HG03520 (cell line): ENCODE data around the gene KLHL29.

ENCODE experiments used
- ATAC-seq: cut with Tn5 transposase; IDR thresholded peaks from one replicate; pipeline ENCODE4 v1.9.1; 2021; ENCODE audit warnings: mild to moderate bottlenecking, moderate library complexity; ENCODE audit not compliant: unreplicated experiment

The KLHL29 gene

DNA sequence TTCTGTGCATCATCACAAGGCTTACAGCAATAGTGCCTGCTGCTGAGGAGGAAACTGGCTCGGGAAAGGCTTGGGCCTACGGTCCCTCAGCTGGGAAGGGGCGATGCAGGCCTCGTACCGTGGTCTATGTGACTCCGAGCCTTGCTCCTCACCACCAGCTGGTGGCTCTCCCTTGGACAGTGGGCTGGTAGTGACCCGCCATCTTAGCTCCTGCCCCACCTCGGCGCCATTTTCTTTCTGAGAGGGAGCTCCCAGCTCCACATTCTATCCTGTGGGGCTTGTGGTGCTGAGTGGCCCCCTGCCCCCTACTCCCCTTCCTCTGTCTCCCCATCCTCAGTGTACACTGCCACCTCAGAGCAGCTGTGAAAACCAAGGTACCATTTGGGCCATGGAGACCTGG, 255.7 kb downstream of the KLHL29 start:
- no peak for ATAC-seq

DNA sequence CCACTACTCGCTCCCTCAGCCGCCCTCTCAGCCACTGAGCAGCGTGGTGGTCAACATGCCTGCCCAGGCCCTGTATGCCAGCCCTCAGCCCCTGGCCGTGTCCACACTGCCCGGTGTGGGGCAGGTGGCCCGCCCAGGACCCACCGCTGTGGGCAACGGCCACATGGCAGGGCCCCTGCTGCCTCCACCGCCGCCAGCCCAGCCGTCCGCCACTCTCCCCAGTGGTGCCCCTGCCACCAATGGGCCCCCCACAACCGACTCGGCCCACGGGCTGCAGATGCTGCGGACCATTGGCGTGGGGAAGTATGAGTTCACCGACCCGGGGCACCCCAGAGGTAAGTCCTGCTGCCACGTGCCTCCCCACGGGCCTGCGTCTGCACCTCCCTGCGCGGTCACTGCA, 257.5 kb downstream of the KLHL29 start:
- no peak for ATAC-seq

DNA sequence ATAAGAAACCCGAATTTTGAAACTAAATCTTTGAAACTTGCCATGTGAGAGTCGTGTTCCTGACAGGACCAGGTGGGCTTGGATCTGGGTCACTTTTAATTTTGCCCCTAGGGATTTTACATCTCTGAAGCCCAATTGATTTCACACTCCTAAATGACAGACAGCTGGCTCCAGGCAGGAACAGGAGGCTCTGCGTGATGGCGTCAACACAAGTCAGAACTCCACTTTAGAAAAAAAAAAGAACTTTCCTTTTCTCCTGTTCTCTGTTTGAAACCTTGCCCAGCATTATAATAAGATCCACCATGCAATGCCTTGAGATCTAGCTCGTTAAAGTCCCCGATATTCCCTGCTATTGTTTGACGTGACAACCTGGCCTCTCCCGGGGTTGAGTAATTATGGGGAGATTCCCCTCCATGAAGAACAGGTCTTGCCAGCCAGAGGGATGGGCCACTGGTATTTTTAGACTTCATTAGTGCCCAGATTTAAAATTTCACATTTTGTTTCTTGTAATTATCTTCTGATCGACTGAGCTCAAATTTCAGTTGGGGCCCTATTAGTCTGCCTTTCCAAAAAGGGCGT, 260.3 kb downstream of the KLHL29 start:
- no peak for ATAC-seq

GRCh38 chr2:23647563-23647962, 262.6 kb downstream of the KLHL29 start:
- ATAC-seq: no peak

DNA sequence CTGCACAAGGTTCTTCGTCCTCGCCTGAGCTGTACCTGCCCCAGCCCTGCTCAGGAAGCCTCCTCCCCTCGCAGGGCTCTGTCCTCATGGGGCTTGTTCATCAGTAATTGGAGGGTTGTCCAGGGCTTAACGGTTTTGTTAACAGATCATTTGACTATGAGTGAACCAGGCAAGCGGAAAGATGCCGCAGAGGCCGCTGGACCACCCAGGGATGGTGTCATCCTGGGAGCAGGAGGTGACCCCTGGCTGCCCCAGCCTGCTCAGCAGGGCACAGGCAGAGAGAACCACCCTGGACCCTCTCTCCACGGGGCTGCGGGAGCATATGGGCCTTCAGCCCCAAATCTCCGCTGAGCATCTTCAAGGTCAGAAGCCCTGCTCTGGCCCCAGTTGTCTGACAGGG, 264.3 kb downstream of the KLHL29 start:
- no peak for ATAC-seq

GRCh38 chr2:23649819-23650218, 264.8 kb downstream of the KLHL29 start:
- no peak for ATAC-seq

- ATAC-seq: no peak
Measured at GRCh38 chr2:23651187-23652080, 266.5 kb downstream of the KLHL29 start.

DNA sequence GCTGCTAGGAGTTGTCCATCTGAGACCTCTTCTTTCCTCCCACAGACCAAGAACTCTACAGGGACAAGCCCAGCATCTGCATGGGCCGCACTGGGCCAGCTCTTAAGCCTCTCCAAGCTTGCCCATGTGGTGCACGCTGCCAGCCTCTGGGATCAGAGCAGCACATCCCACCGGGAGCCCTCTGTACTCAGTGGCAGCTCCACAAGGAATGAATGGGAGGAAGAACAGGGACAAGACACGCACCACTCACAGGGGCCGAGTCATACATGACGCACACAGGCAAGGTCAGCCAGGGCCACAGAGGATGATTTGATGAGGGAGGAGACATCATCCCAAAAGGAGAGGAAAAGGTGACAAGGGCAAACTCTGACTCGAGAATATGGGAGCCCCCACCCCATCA, 268.3 kb downstream of the KLHL29 start:
- no peak for ATAC-seq

DNA sequence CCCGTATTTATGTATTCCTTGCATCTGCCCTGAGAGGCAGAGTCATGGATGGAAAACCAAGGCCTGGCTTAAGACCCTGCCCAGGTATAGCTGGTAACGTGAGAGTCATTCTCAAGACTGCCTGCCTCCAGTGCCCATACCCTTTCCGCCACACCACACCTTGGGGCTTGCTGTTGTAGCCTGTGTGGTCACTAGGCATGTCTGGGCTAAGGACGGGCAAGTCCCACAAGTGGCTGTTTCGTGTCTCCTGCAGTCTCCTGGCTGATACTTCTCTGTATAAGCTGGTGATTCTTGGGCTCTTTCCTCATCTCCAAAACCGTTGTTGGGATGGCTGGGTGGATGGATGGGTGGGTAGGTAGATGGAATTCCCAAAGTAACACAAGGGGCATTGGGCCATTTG, 269.8 kb downstream of the KLHL29 start:
- ATAC-seq: no peak

DNA sequence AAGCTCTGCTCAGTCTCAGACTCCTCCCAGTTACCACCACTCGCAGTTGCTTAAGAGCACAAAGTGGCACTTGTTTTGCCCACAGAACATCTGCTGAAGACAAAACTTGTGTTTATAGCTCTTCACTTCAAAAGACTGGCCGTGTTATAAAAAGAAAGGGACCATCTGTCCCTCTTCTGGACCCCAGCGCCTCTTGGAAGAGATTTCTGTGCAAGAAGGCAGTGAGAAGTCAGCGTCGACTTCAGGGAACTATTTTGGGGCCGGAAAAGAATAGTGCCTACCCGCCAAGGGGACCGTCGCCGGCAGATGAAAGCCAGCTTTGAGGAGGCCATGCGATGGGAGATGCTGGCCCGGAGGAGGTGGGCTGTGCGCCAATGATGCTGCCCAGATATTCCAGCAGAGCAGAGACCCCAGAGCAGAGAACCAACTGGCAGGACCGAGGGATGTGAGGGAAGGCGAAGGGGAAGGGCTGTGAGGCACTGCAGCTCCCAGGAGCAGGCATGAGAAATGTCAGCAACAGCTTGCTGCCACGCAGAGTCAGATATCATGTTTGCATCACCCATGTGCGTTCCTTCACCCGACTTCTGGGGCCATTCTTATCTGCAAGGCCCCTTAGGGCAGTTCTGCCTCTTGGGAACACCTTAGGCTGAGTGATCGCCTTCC, 271.1 kb downstream of the KLHL29 start:
- no peak for ATAC-seq

DNA sequence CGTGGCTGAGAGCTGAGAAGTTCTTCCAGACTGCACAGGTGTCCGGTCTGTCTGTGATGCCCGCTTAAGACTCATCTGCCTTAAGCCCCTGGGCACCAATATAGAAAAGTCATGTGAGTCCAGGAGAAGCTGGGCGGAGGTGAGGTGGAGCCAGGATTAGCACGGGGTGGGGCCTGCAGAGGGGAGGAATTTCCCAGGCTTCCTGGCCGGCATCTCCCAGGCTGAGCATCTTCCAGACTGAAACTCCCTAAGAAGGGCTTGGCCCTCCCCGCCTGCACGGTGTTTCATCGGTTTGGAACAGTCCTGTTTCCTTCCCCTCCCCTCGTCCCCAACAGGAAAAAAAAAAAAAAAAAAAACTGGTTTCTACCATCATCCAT, 271.6 kb downstream of the KLHL29 start:
- no peak for ATAC-seq

GRCh38 chr2:23657371-23657770, 272.4 kb downstream of the KLHL29 start:
- ATAC-seq: no peak

DNA sequence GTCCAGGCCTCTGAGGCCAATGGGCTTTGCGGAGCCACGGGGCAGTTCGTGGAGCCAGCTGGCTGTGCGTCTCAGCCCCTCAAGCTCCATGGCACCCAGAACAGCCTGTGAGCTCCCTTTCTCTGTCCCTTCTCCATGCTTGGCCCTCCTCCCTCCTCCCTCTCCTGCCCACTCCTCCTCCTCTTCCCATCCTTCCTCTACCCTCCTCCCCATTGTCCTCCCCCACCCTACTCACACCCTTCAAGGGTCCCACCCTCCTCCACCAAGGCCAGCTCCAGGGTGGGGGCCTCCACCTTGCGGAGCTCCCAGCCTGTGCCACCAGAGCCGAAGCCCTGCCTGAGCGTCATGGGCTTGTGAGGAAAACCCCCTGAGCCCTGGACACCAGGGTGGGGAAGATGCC, 273.0 kb downstream of the KLHL29 start:
- no peak for ATAC-seq

GRCh38 chr2:23658466-23658942, 273.5 kb downstream of the KLHL29 start:
- no peak for ATAC-seq

- no peak for ATAC-seq
Measured at GRCh38 chr2:23659328-23659727, 274.3 kb downstream of the KLHL29 start.

GRCh38 chr2:23659773-23660172, 274.8 kb downstream of the KLHL29 start:
- ATAC-seq: no peak

DNA sequence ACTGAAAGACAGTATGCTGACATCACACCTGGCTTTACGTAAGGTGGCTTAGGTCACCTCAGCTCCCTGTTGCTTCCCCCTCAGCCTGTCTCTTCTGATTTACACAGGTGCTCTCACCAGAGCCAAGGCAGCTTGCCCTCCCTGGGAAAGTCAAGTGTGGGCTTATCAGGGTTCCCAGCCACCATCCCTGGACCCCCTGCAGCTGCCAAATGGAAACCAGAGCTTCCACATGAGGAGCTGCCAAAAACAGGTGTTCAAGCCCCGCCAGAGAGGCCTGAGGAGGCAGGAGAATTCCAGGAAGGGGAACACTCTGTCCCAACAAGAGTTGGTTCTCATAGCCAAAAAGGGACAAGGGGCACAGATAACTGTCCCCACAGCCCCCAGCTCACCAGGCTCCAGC, 275.3 kb downstream of the KLHL29 start:
- ATAC-seq: no peak

DNA sequence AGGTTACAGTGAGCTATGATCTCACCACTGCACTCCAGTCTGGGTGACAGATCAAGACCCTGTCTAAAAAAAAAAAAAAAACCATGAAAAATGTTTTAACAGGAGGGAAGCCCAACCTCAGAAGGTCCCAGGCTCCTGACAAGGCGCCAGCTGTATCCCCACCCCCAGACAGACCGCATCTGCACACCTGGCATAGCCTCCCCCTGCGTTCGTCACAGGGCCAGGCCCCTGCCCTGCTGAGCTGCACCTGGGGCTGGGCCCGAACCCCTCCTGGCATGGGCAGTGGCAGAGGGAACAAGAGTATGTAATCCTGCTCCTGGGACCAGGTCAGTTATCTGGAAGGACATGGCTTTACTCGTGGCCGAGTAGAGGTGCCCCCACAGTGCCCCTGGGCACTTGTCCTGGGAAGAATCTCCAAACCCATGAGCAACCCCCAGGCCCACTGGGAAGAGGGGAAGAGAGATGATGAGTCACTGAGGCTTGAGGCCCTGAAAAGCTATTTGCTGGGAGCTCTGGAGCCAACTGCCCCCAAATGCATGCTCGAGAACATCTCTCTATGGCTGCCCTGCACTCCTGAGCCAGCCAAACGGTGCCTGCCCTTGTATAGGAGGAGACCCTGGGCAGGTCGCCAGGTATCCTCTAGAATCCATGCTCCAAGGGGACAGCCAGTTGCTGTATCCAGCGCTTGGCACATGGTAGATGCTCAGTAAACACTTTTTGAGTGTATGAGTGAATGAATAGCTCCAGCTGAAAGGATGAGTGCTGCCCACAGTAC, 276.5 kb downstream of the KLHL29 start:
- no peak for ATAC-seq

DNA sequence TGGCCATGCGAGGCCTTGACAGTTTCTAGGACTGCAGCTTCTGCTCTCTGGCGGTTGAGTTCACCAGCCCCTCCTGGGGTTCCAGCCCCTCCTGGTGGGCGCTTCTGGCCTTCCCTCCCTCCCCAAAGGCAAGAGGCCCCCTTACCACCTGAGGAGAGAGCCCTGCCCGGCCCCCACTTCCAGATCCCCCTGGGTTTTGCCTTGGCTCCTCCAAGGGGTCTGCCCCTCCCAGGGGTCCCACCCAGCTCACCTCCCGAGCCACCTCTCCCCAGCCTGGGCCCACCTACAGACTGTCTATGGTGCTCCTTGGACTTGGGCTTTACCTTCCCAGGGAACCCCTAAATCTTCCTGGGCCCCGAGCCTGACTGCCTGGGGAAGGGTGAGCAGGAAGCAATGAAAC, 277.5 kb downstream of the KLHL29 start:
- ATAC-seq: no peak

DNA sequence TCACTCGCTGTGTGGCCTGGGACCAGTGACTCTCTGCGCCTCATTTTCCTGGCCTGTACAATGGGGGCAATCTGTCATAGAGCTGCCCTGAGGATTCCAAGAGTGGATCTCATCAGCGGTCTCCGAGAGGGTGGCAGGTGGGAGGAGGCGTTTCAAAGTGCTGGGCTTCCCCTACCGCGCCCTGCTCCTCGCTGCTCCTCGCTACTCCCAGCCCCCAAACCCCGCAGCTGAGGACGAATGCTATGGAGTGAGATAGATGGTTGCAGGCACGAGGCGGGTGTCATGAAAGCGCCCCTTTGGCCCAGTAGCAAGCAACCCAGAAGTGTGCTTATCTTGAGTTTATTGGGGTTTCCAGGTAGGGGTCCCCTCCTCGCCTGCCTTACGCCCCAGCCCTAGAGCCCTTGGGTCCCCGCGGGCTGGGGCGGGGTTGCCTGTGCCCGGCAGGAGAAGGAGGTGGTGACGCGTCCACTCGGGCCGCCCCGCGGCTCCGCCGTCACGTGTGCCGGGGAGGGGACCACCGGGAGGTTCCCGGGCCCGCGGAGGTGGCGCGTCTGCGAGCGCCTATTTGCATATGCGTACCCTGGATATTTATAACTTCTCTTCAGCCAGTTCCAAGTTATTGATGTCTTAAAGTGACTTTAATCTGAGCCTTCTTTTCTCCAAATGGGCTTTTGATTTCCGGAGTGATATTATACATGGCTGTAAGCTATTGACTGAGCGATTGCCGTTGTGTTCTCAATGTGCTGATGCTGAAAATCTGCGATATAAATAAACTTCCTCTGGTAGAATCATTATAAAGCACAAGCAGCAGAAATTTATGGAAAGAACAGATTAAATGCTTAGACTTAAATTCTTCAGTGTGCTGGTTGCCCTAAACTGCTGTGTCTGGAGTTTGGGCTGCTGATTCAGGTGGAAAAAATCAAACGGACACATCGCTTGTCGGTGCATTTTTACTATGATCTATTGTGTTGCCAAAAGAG, 278.3 kb downstream of the KLHL29 start:
- ATAC-seq: no peak
